HG03432 (cell line): Measurements from ENCODE around the gene ZNF785.

Experiments
- ATAC-seq: cut with Tn5 transposase; IDR thresholded peaks from one replicate; pipeline ENCODE4 v1.9.1; 2021; ENCODE audit warnings: mild to moderate bottlenecking, moderate library complexity; ENCODE audit not compliant: unreplicated experiment

The ZNF785 gene

GRCh38 chr16:30566531-30566930 is 19.0 kb downstream of the ZNF785 start:
- no peak for ATAC-seq

- no peak for ATAC-seq
Observed at GRCh38 chr16:30565984-30566383, 19.5 kb downstream of the ZNF785 start.

GRCh38 chr16:30565526-30565925 is 20.0 kb downstream of the ZNF785 start:
- ATAC-seq = no peak

- ATAC-seq = no peak
Observed at GRCh38 chr16:30562021-30562420, 23.5 kb downstream of the ZNF785 start.

GRCh38 chr16:30561089-30561816 is 24.2 kb downstream of the ZNF785 start:
- ATAC-seq = no peak

- ATAC-seq = no peak
Observed at GRCh38 chr16:30559690-30560089, 25.8 kb downstream of the ZNF785 start.

GRCh38 chr16:30558789-30559377 is 26.6 kb downstream of the ZNF785 start:
- no peak for ATAC-seq

GRCh38 chr16:30557957-30558788 is 27.3 kb downstream of the ZNF785 start, which contains the start of gene ZNF764:
Gene ZNF764, minus strand, starts transcription at chr16:30558374. Its CDS starts 192 bp downstream, at chr16:30558182.
- ATAC-seq = peak; percentile 88

GRCh38 chr16:30557707-30557956 is 27.9 kb downstream of the ZNF785 start:
- ATAC-seq = peak; percentile 11

- ATAC-seq = no peak
Observed at GRCh38 chr16:30556125-30556473, 29.4 kb downstream of the ZNF785 start.

- no peak for ATAC-seq
Observed at GRCh38 chr16:30555315-30556124, 30.0 kb downstream of the ZNF785 start.

- ATAC-seq = no peak
Observed at GRCh38 chr16:30554557-30555314, 30.8 kb downstream of the ZNF785 start.

GRCh38 chr16:30553393-30553899 is 32.1 kb downstream of the ZNF785 start:
- ATAC-seq = no peak

- ATAC-seq = no peak
Observed at GRCh38 chr16:30552956-30553355, 32.5 kb downstream of the ZNF785 start.

GRCh38 chr16:30551781-30552180 is 33.7 kb downstream of the ZNF785 start:
- ATAC-seq = no peak

- ATAC-seq = no peak
Observed at GRCh38 chr16:30548416-30549253, 36.9 kb downstream of the ZNF785 start.

- ATAC-seq = no peak
Observed at GRCh38 chr16:30546115-30546514, 39.4 kb downstream of the ZNF785 start.

- ATAC-seq = no peak
Observed at GRCh38 chr16:30543067-30543466, 42.4 kb downstream of the ZNF785 start.
